Loucy (cell line): ENCODE data around the gene OGT.
"Not testable (repeated sequence)": the region's sequence is repeated elsewhere in the genome, so short reads cannot be mapped to it uniquely, and the experiment has no call there.

ENCODE experiments used
- H2AFZ ChIP-seq: fragments of 200-600 bp; sonication (generic); 2 replicates; pipeline ENCODE4 v1.6.0; 2016; ENCODE audit warnings: antibody characterized with exemption, mild to moderate bottlenecking, low read length, moderate library complexity
- H3F3A ChIP-seq: fragments of 200-600 bp; 2 replicates; pipeline ENCODE4 v1.6.0; 2016; ENCODE audit warnings: antibody characterized with exemption, low read depth, mild to moderate bottlenecking
- H3K27me3 ChIP-seq: fragments of 200-600 bp; sonication (generic); 2 replicates; pipeline ENCODE4 v1.6.1; 2014; ENCODE audit warnings: low read length, mild to moderate bottlenecking; ENCODE audit not compliant: insufficient read depth, poor library complexity, severe bottlenecking
- H3K36me3 ChIP-seq: fragments of 200-600 bp; sonication (generic); 2 replicates; pipeline ENCODE4 v1.6.1; 2016; ENCODE audit warnings: low read length; ENCODE audit not compliant: insufficient read depth
- H3K4me1 ChIP-seq: fragments of 200-600 bp; sonication (generic); 2 replicates; pipeline ENCODE4 v1.5.1; 2014; ENCODE audit warnings: low read length, mild to moderate bottlenecking; ENCODE audit not compliant: insufficient read depth, poor library complexity, severe bottlenecking
- H3K4me2 ChIP-seq: fragments of 200-600 bp; sonication (generic); 2 replicates; pipeline ENCODE4 v1.6.0; 2014; ENCODE audit warnings: antibody characterized with exemption, low read length, low read depth, mild to moderate bottlenecking; ENCODE audit not compliant: poor library complexity, severe bottlenecking
- H3K4me3 ChIP-seq: fragments of 200-600 bp; sonication (generic); 2 replicates; pipeline ENCODE4 v1.5.1; 2014; ENCODE audit warnings: low read length, mild to moderate bottlenecking, mixed read lengths; ENCODE audit not compliant: poor library complexity, severe bottlenecking
- H3K79me2 ChIP-seq: fragments of 200-600 bp; sonication (generic); 2 replicates; pipeline ENCODE4 v1.6.1; 2014; ENCODE audit warnings: low read length; ENCODE audit not compliant: insufficient read depth
- H3K9ac ChIP-seq: fragments of 200-600 bp; sonication (generic); 2 replicates; pipeline ENCODE4 v1.6.0; 2014; ENCODE audit warnings: mild to moderate bottlenecking, low read depth, low read length, moderate library complexity; ENCODE audit not compliant: poor library complexity, severe bottlenecking
- H3K9me2 ChIP-seq: fragments of 200-600 bp; sonication (generic); replicated peaks from 2 replicates; pipeline ENCODE4 v1.6.1; 2016; ENCODE audit warnings: low read depth, low read length, mixed read lengths
- H3K9me3 ChIP-seq: fragments of 200-600 bp; sonication (generic); 2 replicates; pipeline ENCODE4 v1.6.1; 2014; ENCODE audit warnings: mild to moderate bottlenecking, antibody characterized with exemption, low read length, low read depth; ENCODE audit not compliant: insufficient read depth
- H4K20me1 ChIP-seq: fragments of 200-600 bp; sonication (generic); 2 replicates; pipeline ENCODE4 v1.6.0; 2014; ENCODE audit warnings: antibody characterized with exemption, low read length, mild to moderate bottlenecking; ENCODE audit not compliant: insufficient read depth, poor library complexity, severe bottlenecking
- EZH2phosphoT487 ChIP-seq: fragments of 200-600 bp; IDR thresholded peaks from 2 replicates; pipeline ENCODE4 v1.6.1; 2018; ENCODE audit warnings: antibody characterized with exemption, mild to moderate bottlenecking, moderate library complexity, borderline replicate concordance
- TF ChIP-seq, protein P1 (sequence below): fragments of 200-600 bp; sonication (generic); conservative IDR thresholded peaks from 2 replicates; pipeline ENCODE4 v1.5.1; 2014; ENCODE audit warnings: mild to moderate bottlenecking, antibody characterized with exemption, low read length

Gene OGT

GRCh38 chrX:71550578-71550977 lies 17.7 kb downstream of the OGT start:
- Histone ChIP-seq H3K9ac (no peak overlapping the region), H4K20me1 (peaks cover 40% of the 10 kb centered on the region), H3K9me2 (no peaks in the 10 kb centered on the region), H3K4me1 (no peaks in the 10 kb centered on the region), H3K27me3 (no peaks in the 10 kb centered on the region), H3K79me2 (peaks cover 51% of the 10 kb centered on the region), H2AFZ (no peak overlapping the region), H3K4me3 (no peak overlapping the region), H3K36me3 (peaks cover 69% of the 10 kb centered on the region; the same call in 1 of the 2 replicates), H3K4me2 (no peak overlapping the region), H3K9me3 (no peaks in the 10 kb centered on the region), H3F3A (no peaks in the 10 kb centered on the region)
- TF ChIP-seq, protein P1, sequence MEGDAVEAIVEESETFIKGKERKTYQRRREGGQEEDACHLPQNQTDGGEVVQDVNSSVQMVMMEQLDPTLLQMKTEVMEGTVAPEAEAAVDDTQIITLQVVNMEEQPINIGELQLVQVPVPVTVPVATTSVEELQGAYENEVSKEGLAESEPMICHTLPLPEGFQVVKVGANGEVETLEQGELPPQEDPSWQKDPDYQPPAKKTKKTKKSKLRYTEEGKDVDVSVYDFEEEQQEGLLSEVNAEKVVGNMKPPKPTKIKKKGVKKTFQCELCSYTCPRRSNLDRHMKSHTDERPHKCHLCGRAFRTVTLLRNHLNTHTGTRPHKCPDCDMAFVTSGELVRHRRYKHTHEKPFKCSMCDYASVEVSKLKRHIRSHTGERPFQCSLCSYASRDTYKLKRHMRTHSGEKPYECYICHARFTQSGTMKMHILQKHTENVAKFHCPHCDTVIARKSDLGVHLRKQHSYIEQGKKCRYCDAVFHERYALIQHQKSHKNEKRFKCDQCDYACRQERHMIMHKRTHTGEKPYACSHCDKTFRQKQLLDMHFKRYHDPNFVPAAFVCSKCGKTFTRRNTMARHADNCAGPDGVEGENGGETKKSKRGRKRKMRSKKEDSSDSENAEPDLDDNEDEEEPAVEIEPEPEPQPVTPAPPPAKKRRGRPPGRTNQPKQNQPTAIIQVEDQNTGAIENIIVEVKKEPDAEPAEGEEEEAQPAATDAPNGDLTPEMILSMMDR = no peak
- TF ChIP-seq EZH2phosphoT487 = no peak

DNA sequence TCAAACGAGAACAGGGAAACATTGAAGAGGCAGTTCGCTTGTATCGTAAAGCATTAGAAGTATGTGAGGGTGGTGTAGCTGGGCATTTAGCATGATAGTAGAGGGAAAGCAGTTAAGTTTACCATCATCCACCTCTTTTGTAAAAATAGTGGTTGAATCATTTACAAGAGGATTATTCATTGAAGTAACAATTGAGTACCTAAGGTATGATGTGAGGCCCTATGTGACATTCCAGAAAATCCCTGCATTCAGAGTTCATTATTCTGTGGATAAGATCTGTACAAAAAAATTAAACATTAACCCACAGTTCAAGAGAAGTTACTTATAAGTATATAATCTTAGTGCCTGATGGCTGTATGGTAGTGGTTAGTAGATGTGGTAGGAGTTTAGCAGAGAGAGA lies 23.1 kb downstream of the OGT start:
- Histone ChIP-seq H3K27me3 (no peaks in the 10 kb centered on the region), H3K36me3 (peaks cover 67% of the 10 kb centered on the region), H3K4me1 (no peaks in the 10 kb centered on the region), H3K4me2 (no peak overlapping the region), H3K9ac (no peak overlapping the region), H3K9me3 (no peaks in the 10 kb centered on the region), H3K79me2 (peaks cover 4% of the 10 kb centered on the region; the same call in 1 of the 2 replicates), H2AFZ (no peak overlapping the region), H3K4me3 (no peak overlapping the region), H3K9me2 (no peaks in the 10 kb centered on the region), H3F3A (no peaks in the 10 kb centered on the region), H4K20me1 (peaks cover 3% of the 10 kb centered on the region)
- TF ChIP-seq, protein P1 = no peak
- TF ChIP-seq EZH2phosphoT487 = no peak

GRCh38 chrX:71558920-71559319 lies 26.0 kb downstream of the OGT start:
- no peak overlapping the region for H3K4me3 ChIP-seq
- H3F3A ChIP-seq = no peaks in the 10 kb centered on the region
- H3K9ac ChIP-seq = no peak overlapping the region
- H3K27me3 ChIP-seq = no peaks in the 10 kb centered on the region
- H3K36me3 ChIP-seq = peaks cover 91% of the 10 kb centered on the region
- no peaks in the 10 kb centered on the region for H3K9me3 ChIP-seq
- TF ChIP-seq, protein P1 = no peak
- TF ChIP-seq EZH2phosphoT487 = no peak
- H3K4me1 ChIP-seq = no peaks in the 10 kb centered on the region
- peaks cover 3% of the 10 kb centered on the region for H4K20me1 ChIP-seq
- no peaks in the 10 kb centered on the region for H3K9me2 ChIP-seq
- no peak overlapping the region for H2AFZ ChIP-seq
- no peak overlapping the region for H3K4me2 ChIP-seq
- 0 out of 2 replicates have a peak, but pooled peaks cover under 1% of the 10 kb centered on the region for H3K79me2 ChIP-seq

- not testable (repeated sequence) for H4K20me1 ChIP-seq, H3K9ac ChIP-seq, H3K4me1 ChIP-seq, H3F3A ChIP-seq, H3K4me3 ChIP-seq, H3K4me2 ChIP-seq, H3K27me3 ChIP-seq, H2AFZ ChIP-seq, H3K9me2 ChIP-seq, H3K9me3 ChIP-seq, H3K79me2 ChIP-seq
- peaks cover 91% of the 10 kb centered on the region for H3K36me3 ChIP-seq
Measured at GRCh38 chrX:71559773-71560172, 26.9 kb downstream of the OGT start.
